CD4-positive, alpha-beta T cell treated with Interleukin-6 for 4 hours (primary cell): ENCODE results near the gene SNCG.
"Not testable (repeated sequence)": the region's sequence is repeated elsewhere in the genome, so short reads cannot be mapped to it uniquely, and the experiment has no call there.

Experiments used
- DNase-seq: peaks from one replicate; pipeline ENCODE4 v3.0.0-alpha.2; 2020; ENCODE audit warnings: mixed read lengths

The SNCG gene

GRCh38 chr10:86961481-86962091, 3.2 kb downstream of the SNCG start:
- no peak for DNase-seq

- DNase-seq: no peak
Observed at GRCh38 chr10:86962136-86962980, 4.0 kb downstream of the SNCG start.

GRCh38 chr10:86962981-86963310, 4.5 kb downstream of the SNCG start:
- no peak for DNase-seq

DNA sequence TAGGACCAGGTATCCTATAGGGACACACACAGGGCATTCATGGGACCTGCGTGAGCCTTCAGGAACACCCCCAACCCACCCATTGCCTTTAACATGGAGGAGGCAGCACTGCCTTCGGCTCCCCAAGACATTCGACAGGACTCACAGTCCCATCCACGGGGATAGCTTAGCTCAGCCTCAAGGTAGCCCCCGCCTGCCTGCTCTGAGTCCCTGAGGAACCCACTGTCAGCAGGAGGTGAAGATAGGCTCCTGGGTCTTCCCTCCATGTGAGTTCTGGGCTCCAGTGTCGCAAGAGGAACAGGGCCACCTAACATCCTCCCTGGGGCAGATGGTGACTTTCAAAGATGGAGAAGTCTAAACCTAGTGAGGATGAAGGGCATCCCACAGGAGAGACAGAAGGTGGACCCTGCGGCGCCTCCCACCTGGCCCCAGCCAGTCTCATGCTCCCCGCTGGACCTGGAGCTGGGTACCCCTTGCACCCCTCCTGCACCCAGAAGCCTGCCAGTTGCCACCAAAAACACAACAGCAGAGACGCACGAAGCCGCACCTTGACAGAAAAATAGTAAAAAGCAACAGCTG, 5.0 kb downstream of the SNCG start:
- no peak for DNase-seq

DNA sequence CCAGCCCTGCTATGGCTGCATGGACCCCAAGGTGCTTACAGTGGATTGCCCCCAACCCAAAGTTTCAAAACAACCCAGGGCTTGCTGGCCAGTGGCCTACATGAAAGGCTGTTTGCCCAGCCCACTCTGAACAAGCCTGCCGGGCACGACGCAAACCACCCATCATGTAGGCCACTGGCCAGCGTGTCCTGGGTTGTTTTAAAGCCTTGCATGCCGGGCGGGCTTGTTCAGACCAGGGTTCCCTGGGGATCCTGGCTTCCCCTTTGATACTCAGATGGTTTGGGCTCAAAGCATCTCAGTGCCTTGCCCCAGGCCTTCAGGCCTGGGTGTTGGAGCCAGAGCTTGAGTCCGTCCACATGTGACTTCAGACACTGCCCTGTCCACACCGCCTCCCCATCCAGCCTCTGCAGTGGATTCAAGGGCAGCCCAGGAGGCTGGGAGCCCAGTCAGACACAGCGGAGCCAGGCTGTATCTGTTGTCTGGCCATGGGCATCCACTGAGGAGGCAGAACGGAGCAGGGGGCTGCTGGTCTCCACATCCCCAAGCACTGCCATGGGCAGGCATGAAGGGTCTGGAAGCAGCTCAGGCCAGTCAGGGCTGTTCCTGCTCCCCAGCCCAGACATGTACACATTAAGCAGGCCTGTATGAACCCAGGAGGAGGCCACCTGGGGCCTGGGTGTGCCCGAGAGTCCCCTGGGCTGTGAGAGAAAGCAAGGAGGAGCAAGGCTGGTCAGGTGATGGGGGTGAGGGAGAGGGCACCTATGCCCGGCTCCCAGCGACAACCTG, 5.9 kb downstream of the SNCG start:
- no peak for DNase-seq

DNA sequence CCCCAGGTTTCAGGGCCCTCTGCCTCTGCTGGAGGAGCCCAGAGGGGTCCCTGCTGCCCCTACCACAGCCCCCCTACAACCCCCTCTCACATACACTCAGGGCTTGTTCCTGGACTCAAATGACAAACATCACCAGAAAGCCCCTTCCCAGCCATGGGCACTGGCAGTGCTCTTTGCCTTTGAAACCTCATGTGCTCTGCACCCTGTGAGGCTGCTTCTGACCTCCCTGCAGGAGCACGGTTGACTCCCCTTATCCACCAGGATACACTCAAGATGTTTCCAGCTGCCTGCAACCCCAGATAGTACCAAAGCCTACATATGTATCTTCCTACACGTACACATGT, 6.4 kb downstream of the SNCG start:
- DNase-seq: no peak

- DNase-seq: no peak
Observed at GRCh38 chr10:86965986-86966654, 7.7 kb downstream of the SNCG start.

- DNase-seq: no peak
Observed at GRCh38 chr10:86967481-86967941, 9.1 kb downstream of the SNCG start.

DNA sequence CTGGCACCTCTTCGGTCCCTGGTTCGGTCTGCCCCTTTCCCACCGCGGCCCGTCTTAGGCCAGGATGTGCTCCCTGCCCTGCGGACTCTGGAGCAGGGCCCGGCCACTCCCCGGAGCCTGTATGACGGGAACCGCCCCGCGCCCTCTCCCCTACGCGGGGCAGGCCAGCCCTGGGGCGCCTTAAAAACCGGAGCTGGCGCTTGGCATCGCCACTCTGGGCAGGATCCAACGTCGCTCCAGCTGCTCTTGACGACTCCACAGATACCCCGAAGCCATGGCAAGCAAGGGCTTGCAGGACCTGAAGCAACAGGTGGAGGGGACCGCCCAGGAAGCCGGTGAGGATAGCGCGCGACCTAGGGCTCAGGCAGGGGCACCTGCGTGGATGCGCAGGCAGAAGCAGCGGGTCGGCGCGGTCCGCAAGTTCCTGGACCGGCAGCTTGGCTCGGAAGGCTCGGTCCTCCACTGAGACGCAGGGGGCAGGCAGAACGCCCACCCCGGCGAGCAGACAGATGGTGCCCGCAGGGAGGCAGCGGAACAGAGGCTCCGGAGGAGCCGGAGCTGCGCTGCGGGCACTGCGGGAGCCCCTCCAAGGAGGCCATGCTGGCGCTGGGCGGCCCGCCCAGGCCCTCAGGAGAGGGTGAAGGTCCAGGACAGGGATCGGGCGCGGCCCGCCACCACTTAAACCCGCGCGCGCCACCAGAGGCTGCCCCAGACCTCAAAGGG, 10.0 kb downstream of the SNCG start, which contains the start of gene ADIRF:
ADIRF (plus strand) TSS at position 212 of the 723 bp plus-strand sequence; CDS start at position 275, 63 bp downstream.
- DNase-seq: peak; percentile 52

- DNase-seq: no peak
Observed at GRCh38 chr10:86968994-86969355, 10.6 kb downstream of the SNCG start.

DNA sequence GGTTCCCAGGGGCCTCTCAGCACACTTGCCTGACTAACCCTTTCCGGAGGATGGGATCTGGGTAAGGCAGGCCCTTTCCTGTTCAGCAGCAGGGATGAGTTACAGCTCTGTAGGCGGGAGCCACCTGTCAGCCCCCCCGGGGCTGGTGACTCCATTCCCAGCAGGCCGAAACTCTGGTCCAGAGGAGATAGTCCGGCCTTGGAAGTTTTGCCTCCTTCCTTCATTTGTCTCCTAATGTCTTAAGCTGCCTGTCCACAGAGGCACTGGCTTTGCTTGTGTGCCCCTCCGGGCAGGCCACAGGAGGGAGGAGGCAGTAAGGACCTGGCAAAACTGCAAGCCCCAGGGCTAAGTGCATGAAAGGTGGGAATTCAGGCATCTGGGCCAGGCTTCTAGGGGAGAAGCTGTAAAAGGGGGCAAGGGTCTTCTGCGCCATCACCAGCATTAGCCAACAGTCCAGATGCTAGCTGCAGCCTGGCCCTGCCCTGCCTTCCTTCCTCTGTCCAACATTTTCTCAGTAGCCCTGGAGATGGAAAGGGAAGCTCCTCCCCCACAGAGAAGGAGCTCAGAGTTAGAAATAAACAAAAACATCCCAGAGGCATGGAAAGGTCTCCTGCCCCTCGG, 11.1 kb downstream of the SNCG start:
- no peak for DNase-seq

- DNase-seq: no peak
Observed at GRCh38 chr10:86970162-86970981, 12.0 kb downstream of the SNCG start.

DNA sequence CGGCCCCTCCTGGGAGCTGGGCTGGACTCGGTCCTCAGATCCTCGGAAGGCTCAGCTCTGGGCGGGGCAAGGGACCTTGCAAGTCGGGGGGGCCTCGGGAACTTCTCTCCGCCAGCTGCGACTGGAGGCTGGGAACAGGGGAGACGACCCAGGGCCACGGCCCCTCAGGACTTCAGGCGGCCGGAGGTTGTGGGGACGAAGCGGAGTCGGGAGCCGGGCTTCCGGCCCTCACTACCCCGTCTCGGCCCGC, 12.5 kb downstream of the SNCG start:
- DNase-seq: no peak

- peak; percentile 92 for DNase-seq
Observed at GRCh38 chr10:86971232-86971991, 13.0 kb downstream of the SNCG start.

GRCh38 chr10:86972613-86973380, 14.4 kb downstream of the SNCG start:
- no peak for DNase-seq

GRCh38 chr10:86974484-86974883, 16.1 kb downstream of the SNCG start:
- DNase-seq: no peak

DNA sequence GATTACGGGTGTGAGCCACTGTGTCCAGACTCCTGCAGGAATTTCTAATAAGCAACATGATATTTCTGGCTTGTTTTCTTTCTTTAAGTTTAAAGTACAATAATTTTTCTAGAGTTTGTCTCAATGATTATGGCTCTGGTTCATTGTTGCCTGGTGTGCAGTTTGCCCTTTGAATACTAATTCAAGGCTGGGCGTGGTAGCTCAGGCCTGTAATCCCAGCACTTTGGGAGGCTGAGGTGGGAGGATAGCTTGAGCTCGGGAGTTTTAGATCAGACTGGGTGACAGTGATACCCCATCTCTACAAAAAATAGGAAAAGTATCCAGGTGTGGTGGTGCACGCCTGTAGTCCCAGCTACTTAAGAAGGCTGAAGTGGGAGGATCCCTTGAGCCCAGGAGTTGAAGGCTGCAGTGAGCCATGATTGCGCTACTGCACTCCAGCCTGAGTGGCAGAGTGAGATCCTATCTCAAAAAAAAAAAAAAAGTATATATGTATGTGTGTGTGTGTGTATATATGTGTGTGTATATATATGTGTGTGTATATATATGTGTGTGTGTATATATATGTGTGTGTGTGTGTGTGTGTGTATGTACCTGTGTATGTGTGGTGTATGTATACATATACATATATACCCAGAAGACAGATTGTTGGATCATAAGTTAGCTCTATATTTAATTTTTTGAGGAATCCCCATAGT, 18.1 kb downstream of the SNCG start:
- no peak for DNase-seq

DNA sequence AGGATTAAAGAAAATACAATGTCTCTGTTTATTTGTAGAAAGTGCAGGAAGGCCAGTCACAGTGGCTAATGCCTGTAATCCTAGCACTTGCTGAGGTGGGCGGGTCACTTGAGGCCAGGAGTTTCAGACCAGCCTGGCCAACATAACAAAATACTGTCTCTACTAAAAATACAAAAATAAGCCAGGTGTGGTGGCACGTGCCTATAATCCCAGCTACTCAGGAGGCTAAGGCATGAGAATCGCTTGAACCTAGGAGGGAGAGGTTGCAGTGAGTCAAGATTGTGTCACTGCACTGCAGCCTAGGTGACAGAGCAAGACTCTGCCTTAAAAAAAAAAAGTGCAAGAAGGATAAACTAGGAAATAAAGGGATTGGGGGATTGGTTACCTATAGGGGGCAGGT, 20.1 kb downstream of the SNCG start:
- DNase-seq: not testable (repeated sequence)

GRCh38 chr10:86979296-86979818, 21.0 kb downstream of the SNCG start:
- no peak for DNase-seq
